Motor neuron (in vitro differentiated cells): Measurements from ENCODE around the gene GNAO1. TPM values are rescaled to one million over a fixed set of nuclear protein-coding genes. Genes with fewer than 3 reads are reported as not detected.
"Not testable (repeated sequence)": the region's sequence is repeated elsewhere in the genome, so short reads cannot be mapped to it uniquely, and the experiment has no call there.

Experiments
- ATAC-seq, 8 experiments: fragments of 200-7000 bp; cut with Tn5 transposase; replicated peaks in 6 of 8; 2 replicates each; pipeline ENCODE4 v1.8.0; 2021; ENCODE audit warnings: mild to moderate bottlenecking in 8 of 8, moderate library complexity in 8 of 8
- H3K27ac ChIP-seq, 2 donors: fragments of 250-450 bp; sonication (Bioruptor Pico); 2 replicates each; pipeline ENCODE4 v1.9.0; 2021; ENCODE audit warnings: antibody characterized with exemption in 2 of 2, mild to moderate bottlenecking in 2 of 2, moderate library complexity in 1 of 2
- H3K4me1 ChIP-seq, 2 donors: fragments of 250-450 bp; sonication (Bioruptor Pico); replicated peaks in 1 of 2; 2 replicates each; pipeline ENCODE4 v1.6.1; 2021; ENCODE audit warnings: antibody characterized with exemption in 2 of 2, mild to moderate bottlenecking in 2 of 2, moderate library complexity in 1 of 2
- H3K4me3 ChIP-seq, 5 donors: fragments of 250-450 bp; sonication (Bioruptor Pico); 2 replicates each; pipeline ENCODE4 v1.9.0; 2021; ENCODE audit warnings: antibody characterized with exemption in 5 of 5, mild to moderate bottlenecking in 5 of 5, moderate library complexity in 4 of 5
- WGBS, 10 experiments: fragments of 450-650 bp; shearing (Covaris generic); methylation state at CpG; one replicate each; pipeline ENCODE4 v1.0.0; 2022; 5-methylcytosine and 5-hydroxymethylcytosine counted together
- in situ Hi-C, 9 experiments: fragments of 400-800 bp; cut with MboI; loops; one replicate each; pipeline ENCODE4 v1.15.0; 2021; ENCODE audit warnings: low sequenced_read_pairs in 9 of 9, low pct_unique_long_range_greater_than_20kb in 2 of 9; ENCODE audit not compliant: unreplicated experiment in 9 of 9
- total RNA-seq, 8 experiments: library from RNA; unstranded; fragments of 300-600 nt; gene quantifications; 2 replicates each; pipeline versions ENCODE4 v1.2.3 to v1.2.4, GENCODE V29; 2022

GNAO1 gene
- total RNA-seq, 8 experiments from 2014 or later: 1.5 to 80.7 (median 44.8) TPM

DNA sequence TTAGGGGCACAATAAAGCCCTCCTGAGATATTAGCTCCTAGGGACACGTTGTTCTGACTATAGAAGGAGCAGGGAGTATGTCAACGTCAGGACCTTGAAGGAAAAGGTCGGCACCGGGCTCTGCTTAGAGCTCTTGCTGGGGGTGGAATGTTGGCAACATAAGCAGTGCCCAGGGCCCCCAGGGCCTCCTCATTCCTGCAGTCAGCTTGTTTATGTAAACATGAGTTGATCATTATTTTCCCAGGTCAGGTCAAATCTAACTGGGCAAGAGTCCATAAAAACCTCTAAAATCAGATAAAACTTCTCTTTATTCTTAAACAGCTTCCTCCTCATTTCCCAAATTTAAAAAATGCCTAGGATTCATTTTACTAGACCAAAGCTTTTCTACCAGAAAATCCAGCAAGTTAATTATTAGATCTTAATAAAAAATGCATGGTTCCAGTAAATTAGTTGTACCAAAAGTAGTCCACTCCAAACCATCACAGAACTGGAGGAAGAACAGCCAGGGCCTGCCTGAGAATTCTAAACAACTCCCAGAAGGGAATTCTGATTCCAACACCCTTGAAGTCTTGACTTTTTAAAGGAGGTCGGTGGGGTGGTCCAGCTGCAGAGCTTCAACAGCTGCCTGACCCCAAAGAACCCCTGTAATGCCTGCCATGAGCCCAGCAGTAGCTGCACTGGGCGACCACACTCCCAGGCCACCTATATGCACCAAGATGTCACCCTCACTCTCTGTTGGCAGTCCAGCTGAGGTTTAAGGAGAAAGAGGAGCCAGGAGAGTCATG is 179.8 kb downstream of the GNAO1 start:
- peak in 3 of 8 experiments; percentile 39 to 69 (median 52) for ATAC-seq
- WGBS, 10 experiments: 17 to 71% (median 61%) methylated on average over 1 to 5 of the region's 6 CpGs; no CpG with 5 or more reads in 2 of the 10 experiments
- Histone ChIP-seq H3K4me3 (no peak overlapping the region), H3K27ac (no peak overlapping the region), H3K4me1 (no peaks in the 10 kb centered on the region)
- in situ Hi-C loops: no loop called here

DNA sequence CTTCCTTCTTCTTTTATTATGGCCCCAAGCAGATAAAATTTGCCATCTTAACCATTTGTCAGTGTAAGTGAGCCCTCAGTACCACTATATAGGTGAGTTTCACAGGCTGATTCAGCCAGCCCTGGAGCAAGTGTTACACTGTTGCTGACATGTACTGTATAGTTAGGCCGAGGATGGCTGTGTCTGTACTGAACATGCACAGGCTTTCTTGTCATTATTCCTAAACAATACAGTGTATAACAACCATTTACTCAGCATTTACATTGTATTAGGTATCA is 180.3 kb downstream of the GNAO1 start:
- Histone ChIP-seq H3K27ac (no peak overlapping the region), H3K4me1 (no peaks in the 10 kb centered on the region), H3K4me3 (no peak overlapping the region)
- 80 to 100% (median 87%) methylated on average over 1 of the region's 1 CpG; no CpG with 5 or more reads in 6 of the 10 experiments for WGBS, 10 experiments
- no peak for ATAC-seq
- in situ Hi-C loops: no loop called here

DNA sequence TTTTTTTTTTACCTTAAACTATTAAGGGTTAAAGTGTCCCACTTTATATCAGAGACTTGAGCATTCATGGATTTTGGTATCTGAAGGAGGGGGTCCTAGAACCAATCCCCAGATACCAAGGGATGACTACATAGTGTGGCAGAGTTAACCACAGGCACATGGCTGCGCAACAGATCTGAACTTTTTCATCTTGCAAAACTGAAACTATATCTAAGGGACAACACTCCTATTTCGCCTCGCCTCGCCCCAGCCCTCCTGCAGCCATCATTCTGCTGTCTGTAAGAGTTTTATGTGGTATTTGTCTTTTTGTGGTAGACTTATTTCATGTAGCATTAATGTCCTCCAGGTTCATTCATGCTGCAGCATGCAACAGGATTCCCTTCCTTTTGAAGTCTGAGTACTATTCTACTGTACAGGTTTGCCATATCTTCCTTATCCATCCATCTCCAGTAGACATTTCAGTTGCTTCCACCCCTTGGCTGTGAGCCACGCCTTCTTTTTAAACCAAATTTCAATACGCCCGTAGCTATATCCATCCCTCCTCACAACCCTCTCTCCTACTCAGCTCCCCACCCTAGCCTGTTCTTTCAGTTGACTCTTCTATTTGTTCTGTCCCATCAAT is 180.8 kb downstream of the GNAO1 start:
- no peak overlapping the region for H3K4me3 ChIP-seq
- H3K4me1 ChIP-seq: no peaks in the 10 kb centered on the region
- no peak overlapping the region for H3K27ac ChIP-seq
- 20 to 100% (median 83%) methylated on average over 1 to 7 of the region's 7 CpGs; no CpG with 5 or more reads in 2 of the 10 experiments for WGBS, 10 experiments
- peak in 1 of 8 experiments; percentile 56 for ATAC-seq
- in situ Hi-C loops: no loop called here

DNA sequence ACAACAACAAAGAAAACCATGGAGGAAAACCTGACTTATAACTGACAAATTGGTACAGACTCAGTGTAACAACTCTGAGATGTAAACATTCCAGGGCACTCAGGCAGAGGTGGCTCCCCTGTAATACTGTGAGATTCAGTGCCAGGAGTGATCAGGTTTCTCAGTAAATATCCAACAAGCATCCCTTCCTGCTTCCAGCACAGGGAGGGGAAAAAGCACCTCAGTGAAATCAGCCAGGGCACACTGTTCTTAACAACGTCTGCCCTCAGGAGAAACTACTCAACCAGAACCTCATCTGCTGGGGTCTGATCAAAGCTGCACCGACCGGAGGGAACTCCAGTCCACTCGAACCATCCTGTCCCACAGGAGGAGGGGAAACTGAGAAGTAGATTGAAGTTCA is 181.7 kb downstream of the GNAO1 start:
- no peaks in the 10 kb centered on the region for H3K4me1 ChIP-seq
- in situ Hi-C loops: no loop called here
- 53 to 88% (median 80%) methylated on average over 3 to 4 of the region's 4 CpGs; no CpG with 5 or more reads in 5 of the 10 experiments for WGBS, 10 experiments
- no peak for ATAC-seq
- no peak overlapping the region for H3K27ac ChIP-seq
- H3K4me3 ChIP-seq: no peak overlapping the region

DNA sequence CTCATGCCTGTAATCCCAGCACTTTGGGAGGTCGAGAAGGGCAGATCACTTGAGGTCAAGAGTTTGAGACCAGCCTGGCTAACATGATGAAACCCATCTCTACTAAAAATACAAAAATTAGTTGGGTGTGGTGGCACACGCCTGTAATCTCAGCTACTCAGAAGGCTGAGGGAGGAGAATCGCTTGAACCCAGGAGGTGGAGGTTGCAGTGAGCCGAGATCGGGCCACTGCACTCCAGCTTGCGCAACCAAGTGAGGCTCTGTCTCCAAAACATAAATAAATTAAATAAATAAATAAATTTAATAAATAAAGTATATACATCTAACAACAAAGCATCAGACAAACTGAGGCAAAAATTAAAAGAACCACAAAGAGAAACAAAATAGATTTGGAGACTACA is 184.5 kb downstream of the GNAO1 start:
- in situ Hi-C loops, H3K27ac ChIP-seq, H3K4me1 ChIP-seq, H3K4me3 ChIP-seq, ATAC-seq: not testable (repeated sequence)
- WGBS, 10 experiments: 40 to 100% (median 94%) methylated on average over 1 to 6 of the region's 6 CpGs; no CpG with 5 or more reads in 1 of the 10 experiments

DNA sequence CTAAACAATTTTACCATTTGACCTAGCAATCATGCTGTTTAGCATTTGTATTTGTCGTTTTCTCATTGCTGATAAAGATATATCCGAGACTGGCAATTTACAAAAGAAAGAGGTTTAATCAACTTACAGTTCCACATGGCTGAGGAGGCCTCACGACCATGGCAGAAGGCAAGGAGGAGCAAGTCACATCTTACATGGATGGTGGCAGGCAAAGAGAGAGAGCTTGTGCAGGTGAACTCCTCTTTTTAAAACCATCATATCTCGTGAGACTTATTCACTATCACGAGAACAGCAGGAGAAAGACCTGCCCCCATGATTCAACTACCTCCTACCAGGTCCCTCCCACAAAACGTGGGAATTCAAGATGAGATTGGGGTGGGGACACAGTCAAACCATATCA is 187.8 kb downstream of the GNAO1 start:
- H3K27ac ChIP-seq, H3K4me3 ChIP-seq, in situ Hi-C loops, ATAC-seq, H3K4me1 ChIP-seq: not testable (repeated sequence)
- WGBS, 10 experiments: 40 to 100% (median 93%) methylated on average over 1 to 6 of the region's 6 CpGs; no CpG with 5 or more reads in 1 of the 10 experiments

DNA sequence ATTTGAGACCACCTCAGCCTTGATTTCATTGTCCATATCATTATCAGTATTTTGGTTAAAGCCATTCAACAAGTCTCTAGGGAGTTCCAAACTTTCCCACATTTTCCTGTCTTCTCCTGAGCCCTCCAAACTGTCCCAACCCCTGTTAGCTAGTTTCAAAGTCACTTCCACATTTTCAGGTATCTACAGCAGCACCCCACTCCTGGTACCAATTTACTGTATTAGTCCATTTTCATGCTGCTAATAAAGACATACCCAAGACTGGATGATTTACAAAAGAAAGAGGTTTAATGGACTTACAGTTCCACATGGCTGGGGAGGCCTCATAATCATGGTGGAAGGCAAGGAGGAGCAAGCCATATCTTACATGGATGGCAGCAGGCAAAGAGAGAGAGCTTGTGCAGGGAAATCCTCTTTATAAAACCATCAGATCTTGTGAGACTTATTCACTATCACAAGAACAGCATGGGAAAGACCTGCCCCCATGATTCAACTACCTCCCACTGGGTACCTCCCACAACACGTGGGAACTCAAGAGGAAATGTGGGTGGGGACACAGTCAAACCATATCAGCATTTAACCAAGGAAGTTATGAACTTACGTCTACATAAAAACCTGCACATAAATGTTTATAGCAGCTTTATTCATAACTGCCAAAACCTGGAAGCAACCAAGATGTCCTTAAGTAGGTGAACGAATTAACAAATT is 189.6 kb downstream of the GNAO1 start:
- H3K4me1 ChIP-seq, H3K27ac ChIP-seq, H3K4me3 ChIP-seq, in situ Hi-C loops, ATAC-seq: not testable (repeated sequence)
- WGBS, 10 experiments: 88 to 100% (median 100%) methylated on average over 1 to 3 of the region's 3 CpGs

DNA sequence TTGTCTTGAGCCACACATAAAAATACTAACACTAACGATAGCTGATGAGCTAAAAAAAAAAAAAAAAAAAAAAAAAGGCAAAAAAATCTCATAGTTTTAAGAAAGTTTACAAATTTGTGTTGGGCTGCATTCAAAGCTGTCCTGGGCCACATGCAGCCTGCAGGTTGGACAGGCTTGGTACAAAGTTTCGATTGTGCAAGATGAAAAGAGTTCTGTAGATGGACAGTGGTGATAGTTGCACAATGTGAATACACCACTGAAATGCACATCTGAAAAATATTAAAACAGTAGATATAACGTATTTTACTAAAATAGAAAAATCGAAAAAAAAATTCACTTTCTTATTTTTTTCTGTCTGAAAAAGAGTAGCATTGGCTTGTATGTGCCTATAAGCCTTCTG is 191.2 kb downstream of the GNAO1 start:
- no peak overlapping the region for H3K4me3 ChIP-seq
- whole genome bisulfite sequencing, 10 experiments: 57 to 96% (median 87%) methylated on average over 2 to 4 of the region's 4 CpGs; no CpG with 5 or more reads in 1 of the 10 experiments
- no peak overlapping the region for H3K27ac ChIP-seq
- no peaks in the 10 kb centered on the region for H3K4me1 ChIP-seq
- ATAC-seq: no peak
- in situ Hi-C loops: no loop called here

DNA sequence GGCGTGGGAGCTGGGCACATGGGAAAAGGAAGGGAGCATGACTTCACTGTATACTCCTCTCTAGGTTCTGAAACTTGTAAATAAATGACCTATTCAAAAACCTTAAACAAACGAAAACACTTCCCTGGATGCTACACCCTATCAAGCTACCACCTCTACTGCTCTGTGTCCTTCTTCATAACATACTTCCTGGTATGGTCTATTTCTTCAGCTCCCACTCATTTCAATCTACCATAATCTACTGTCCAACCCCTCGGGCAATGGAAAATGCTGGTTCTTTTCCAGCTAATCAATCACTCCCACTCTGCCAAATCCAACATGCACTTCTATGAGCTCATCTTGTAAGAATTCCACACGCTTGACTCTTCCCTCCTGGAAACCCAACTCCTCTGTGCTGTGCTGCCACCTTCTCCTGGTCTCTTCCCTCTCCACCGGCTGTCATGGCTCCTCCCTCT is 191.6 kb downstream of the GNAO1 start:
- ATAC-seq: peak in 3 of 8 experiments; percentile 69 to 90 (median 79)
- WGBS, 10 experiments: 61 to 100% (median 86%) methylated on average over 1 to 5 of the region's 5 CpGs; no CpG with 5 or more reads in 1 of the 10 experiments
- in situ Hi-C loops: no loop called here

DNA sequence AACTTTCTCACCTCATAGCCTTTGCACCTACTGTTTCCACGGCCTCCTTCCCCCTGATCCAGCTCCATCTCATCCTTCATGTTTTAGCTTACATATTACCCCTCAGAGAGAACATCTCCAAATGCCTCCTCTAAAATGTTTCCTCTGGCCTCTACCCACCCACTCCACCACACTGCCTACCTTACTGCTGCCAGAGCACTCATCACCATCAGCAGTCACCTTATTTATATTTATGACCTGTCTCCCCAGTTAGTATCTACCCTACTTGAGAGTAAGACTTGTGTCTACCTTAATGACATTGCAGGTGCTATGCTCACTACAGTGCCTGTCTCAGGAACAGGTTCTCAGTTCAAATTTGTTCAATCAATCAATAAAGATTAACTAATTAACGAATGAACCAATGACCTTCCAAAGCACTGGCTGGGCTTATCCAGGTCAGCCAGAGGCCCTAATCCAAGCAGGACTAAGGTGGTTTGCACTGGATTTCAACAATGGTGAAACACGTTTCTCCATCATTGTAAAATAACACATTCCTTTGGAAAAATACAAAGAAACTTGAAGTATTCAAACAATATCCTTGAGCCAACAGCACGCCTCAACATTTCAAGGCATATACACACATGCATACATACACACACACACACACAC is 192.9 kb downstream of the GNAO1 start:
- Histone ChIP-seq H3K27ac (no peak overlapping the region), H3K4me1 (no peaks in the 10 kb centered on the region), H3K4me3 (no peak overlapping the region)
- in situ Hi-C loops: no loop called here
- ATAC-seq: no peak
- 72 to 94% (median 91%) methylated on average over 1 to 3 of the region's 4 CpGs; no CpG with 5 or more reads in 1 of the 10 experiments for WGBS, 10 experiments

More for the DNA sequence above, 191.6 kb downstream of the GNAO1 start:
- Histone ChIP-seq H3K27ac (no peak overlapping the region), H3K4me3 (no peak overlapping the region), H3K4me1 (no peaks in the 10 kb centered on the region)

DNA sequence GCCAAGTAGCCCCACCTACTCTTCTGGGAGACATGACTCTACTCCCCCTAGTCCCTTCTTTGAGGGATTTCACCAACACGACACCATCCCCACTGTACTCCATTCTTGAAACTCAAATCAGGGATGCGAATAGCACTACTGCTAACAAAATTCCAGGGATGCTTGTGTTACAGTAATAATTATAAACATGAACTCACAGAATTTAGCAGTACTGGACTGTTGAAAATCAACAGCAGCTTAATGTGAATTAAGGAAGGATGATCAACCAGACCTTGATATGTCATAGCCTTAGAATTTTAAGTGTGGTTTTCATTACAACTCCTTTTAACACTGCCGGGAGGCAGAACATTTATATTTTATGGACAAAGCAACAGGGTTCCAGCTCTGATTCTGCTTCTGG is 196.1 kb downstream of the GNAO1 start:
- ATAC-seq: no peak

DNA sequence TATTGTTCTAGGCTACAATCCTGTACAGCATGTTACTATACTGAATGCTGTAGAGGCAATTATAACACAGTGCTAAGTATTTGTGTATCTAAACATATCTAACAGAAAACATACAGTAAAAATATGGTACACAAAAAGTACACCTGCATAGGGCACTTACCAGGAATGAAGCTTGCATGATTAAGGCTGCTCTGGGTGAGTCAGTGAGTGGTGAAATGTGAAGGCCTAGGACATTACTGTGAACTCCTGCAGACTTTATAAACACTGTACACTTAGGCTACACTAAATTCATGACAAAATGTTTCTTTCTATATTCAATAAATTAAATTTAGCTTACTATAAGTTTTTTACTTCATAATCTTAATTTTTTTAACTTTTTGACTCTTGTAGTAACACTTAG is 196.9 kb downstream of the GNAO1 start:
- Histone ChIP-seq H3K4me3 (no peak overlapping the region), H3K4me1 (no peaks in the 10 kb centered on the region), H3K27ac (no peak overlapping the region)
- no peak for ATAC-seq
- in situ Hi-C loops: no loop called here

More for the DNA sequence above, 196.1 kb downstream of the GNAO1 start:
- in situ Hi-C loops: no loop called here
- WGBS, 10 experiments: 22 to 100% (median 100%) methylated on average over 1 to 3 of the region's 3 CpGs; no CpG with 5 or more reads in 3 of the 10 experiments
- no peak overlapping the region for H3K4me3 ChIP-seq
- no peaks in the 10 kb centered on the region for H3K4me1 ChIP-seq
- H3K27ac ChIP-seq: no peak overlapping the region

DNA sequence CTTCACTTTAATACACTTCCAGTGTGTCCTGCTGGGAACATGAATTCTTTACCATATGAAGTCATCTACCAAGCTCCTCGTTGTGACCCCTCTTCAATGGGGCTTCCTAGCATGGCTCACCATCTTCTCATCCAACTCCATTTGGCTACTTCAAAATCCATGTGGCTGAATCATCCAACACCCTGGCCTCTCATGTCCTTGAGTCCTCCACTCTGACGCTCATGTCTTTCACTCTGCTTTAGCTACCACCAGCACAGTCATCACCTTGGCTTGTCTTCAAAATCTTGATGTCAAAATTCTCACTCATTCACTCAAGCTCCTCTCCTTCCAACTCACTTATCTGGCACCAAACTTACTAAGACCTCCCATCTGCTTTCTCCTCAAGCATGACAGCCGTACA is 198.3 kb downstream of the GNAO1 start:
- Histone ChIP-seq H3K4me3 (no peak overlapping the region), H3K4me1 (no peaks in the 10 kb centered on the region), H3K27ac (no peak overlapping the region)
- ATAC-seq: no peak
- in situ Hi-C loops: no loop called here
- WGBS, 10 experiments: 13 to 100% (median 83%) methylated on average over 1 to 3 of the region's 3 CpGs; no CpG with 5 or more reads in 1 of the 10 experiments
